GM19397 (cell line): ENCODE measurements around the gene PRDM4.
"Not testable (repeated sequence)": the region's sequence is repeated elsewhere in the genome, so short reads cannot be mapped to it uniquely, and the experiment has no call there.

Experiments
- ATAC-seq: cut with Tn5 transposase; IDR thresholded peaks from one replicate; pipeline ENCODE4 v1.9.1; 2021; ENCODE audit warnings: mild to moderate bottlenecking, moderate library complexity; ENCODE audit not compliant: unreplicated experiment

Gene PRDM4

DNA sequence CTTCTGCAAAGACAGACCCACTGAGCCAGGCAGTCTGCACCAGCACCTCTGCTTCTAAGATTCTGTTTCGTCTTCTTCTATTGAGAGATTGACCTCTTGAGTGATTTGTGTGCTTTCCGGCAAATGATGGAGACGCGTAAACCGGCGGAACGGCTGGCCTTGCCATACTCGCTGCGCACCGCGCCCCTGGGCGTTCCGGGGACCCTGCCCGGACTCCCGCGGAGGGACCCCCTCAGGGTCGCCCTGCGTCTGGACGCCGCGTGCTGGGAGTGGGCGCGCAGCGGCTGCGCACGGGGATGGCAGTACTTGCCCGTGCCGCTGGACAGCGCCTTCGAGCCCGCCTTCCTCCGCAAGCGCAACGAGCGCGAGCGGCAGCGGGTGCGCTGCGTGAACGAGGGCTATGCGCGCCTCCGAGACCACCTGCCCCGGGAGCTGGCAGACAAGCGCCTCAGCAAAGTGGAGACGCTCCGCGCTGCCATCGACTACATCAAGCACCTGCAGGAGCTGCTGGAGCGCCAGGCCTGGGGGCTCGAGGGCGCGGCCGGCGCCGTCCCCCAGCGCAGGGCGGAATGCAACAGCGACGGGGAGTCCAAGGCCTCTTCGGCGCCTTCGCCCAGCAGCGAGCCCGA, 14.3 kb upstream of the PRDM4 start:
- no peak for ATAC-seq

DNA sequence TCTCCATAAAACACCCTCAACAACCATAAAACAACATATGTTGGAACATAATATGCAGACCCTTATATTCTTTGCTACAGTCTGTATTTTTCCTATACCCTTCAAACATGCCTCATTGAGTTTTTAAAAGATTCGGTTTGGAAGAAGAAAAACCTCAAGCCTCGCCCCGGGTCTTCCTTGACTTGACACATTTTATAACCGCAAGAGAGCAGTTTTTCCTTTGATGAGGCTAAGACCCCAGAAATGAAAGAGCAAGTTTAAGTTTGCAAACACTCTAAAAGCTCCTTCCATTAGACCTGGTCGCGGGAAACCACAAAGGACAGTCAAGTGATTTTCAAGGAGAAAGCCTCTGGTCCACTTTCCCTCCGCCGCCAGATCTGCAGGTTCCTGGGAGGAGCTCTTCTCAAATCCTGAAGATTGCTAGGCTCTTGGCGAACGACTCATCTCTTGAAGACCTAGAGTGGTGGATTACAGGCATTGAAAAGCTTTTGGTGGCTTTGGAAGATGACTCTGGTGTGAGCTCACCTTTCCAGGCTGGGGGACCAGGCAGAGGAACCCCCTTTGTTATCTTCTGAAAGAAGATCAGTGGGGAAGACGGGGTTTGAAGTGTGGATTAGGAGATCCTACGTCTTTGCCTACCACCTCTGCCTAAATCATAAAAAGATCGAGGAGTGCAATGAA, 13.6 kb upstream of the PRDM4 start, which contains the start of gene ASCL4:
TSS of gene ASCL4 (plus strand) at position 356 of the 681 bp plus-strand sequence. CDS start 515 bp downstream, outside the sequence.
- ATAC-seq, result no peak

DNA sequence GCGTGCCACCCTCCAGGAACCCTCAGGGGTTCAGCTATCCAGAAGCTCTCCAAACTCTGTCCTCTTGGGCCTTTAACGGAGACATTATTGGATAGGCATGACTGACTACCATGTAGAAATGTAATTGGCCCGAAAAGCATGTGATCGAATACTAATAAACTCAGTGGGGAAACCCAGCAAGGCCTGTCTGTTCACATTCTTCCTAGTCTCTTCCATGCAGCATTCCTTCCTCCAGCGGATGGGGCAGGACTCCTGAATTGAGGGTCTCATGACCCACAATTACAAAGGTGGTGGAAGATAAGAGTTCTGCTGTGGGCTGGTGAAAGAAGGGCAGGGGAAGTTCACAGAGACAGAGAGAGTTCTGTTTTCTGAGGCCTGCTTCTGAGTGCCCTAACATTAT, 6.5 kb upstream of the PRDM4 start:
- ATAC-seq, result no peak

DNA sequence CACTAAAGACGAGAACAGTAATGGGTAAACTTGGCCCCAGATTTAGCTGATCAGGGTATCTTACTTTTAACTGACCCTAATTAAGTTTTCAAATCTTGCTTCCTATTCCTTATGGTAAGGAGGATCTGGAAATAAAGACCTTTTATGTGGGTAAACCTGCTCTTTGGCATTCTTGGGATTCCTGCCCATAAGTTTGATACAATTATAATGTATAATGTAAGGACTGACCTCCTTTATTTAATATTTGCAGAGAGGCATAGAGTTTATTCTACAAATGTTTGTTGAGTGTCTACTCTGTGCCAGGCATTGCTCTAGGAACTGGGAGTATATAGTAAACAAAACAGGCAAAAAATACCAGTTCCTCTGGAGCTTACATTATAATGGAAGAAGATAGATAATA, 4.4 kb upstream of the PRDM4 start:
- no peak for ATAC-seq

DNA sequence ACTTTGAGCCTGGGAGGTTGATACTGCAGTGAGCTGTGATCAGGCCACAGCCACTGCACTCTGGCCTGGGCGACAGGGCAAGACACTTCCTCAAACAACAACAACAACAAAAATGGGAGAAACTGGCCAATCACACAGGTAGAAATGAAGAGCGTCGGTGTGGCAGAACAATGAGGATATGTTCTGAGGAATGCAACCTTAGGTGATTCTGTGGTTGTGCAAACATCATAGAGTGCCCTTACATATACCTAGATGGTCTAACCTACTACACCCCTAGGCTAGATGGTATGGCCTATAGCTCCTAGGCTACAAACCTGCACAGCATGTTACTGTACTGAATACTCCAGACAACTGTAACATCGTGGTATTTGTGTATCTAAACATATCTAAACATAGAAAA, 3.7 kb upstream of the PRDM4 start:
- ATAC-seq, result no peak

DNA sequence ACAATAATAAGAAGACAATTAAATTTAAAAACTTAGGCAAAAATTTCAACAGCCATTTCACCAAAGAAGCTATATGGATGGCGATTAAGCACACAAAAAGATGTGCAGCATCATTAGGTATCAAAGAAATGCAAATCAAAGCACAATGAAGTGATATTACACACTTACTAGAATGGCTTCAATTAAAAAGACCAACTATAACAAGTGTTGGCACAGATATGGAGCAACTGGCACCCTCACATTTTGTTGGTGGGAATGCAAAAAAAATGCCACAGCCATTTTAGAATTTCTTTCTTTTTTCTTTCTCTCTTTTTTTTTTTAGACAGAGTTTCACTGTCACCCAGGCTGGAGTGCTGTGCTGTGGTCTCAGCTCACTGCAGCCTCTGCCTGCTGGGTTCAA, 1.9 kb upstream of the PRDM4 start:
- ATAC-seq, result no peak

DNA sequence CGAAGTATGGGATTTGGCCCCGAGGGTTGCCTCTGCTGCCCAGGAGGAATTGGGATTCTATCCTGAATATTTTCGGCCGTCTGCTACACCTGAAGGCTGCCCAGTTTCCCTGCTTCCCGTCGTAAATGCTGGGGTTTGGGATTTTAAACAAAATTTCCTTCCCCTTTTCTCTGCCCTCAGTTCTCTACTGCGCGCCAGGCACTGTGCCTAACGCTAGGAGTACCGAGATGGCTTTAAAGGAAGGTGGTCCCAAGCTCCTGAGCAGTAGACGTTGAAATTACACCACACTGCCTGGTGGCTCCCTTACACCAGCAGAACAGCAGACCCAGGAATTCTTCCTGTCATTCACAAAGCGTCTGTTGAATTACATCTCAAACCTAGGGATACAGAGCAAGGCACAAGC, 566 bp upstream of the PRDM4 start:
- ATAC-seq, result no peak

DNA sequence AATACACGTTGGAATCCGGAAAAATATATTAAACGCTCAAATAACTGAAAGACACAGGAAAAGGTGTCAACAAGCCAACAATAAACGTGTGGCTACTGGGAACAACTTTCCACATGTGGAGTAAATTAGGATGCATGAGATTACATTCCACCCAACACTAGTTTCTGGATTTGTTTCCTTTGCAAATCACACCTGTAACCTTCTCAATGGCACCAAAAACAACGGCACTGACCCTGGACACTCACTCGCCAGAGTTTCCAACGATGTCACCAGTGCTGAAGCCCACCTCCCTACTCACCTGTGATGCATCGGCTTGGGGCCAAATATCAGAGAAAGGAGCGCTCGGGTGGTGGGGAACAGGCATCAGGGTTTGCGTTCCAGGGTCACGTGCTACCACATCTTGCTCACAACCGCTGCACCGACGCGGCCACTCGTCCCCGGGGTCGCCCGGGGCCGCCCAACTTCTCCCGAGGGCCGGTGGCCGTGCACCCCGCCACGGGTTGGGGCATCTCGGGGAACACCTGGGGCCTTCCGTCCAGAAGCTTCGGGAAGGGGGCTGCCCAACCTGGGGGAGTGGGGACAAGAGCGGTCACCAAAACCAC, 629 bp downstream of the PRDM4 start:
- peak; percentile 16 for ATAC-seq

DNA sequence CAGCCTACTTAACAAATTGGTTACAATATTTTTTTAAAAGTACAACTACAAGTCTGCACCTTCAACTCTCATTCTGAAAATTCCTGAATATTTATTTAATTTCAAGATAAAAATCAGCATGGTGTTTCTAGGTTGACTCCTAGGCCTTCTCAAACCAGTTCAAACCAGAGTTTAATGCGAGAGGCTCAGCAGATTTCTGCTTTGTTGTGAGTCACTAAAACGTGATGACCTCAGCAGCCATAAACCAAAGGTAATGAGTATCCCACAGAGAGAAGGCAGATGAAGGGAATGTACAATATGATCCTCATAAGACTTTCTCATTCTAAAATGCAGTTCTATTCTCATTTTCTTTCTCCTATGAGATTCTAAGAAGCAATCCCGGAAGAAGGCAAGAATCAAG, 1.5 kb downstream of the PRDM4 start:
- ATAC-seq, result no peak

DNA sequence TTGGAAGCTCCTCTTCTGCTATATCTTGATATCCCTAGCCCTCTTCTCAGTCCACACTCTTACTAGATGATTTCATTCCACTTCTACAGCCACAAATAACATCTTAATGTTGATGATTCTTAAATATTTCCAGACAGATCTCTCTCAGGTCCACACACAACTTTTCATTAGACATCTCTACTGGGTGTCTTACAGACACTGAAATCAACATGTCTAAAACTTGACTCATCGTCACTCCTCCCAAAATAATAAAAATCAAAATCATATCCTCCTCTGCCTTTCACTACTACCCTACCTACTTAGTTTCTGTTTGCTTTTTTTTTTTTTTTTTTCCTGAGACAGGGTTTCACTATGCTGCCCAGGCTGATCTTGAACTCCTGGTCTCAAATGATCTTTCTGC, 11.9 kb downstream of the PRDM4 start:
- ATAC-seq, result no peak

DNA sequence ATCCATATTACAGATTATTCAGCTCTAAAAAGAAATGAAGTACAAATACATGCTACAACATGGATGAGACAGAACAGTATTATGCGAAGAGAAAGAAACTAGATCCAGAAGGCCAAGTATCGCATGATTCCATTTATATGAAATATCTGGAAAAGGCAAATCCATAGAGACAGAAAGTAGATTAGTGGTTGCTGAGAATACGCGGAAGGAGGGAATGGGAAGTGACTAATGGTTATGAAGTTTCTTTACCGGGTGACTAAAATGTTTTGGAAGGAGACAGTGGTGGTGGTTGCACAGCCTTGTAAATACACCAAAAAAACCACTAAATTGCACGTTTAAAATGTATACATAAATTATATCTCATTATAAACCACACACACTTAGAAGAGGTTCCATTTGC, 12.5 kb downstream of the PRDM4 start:
- no peak for ATAC-seq

DNA sequence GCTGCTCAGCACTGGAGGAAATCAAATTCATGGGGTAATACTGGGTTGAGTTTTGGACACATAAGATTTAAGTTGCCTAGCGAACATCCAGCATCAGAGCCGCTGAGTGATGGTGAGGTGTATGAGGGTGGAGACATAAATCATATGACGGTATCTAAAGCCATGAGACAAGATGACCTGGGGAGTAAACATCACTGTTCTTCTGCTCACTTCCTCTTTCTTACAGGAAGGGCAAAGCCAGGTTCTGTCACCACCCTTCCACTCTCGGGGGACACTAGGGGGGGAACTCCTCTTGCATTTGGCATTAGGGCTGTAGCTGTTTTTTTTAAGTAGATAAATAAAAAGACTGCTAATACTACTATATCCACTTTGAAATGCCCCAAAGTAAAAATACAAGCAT, 24.0 kb downstream of the PRDM4 start:
- ATAC-seq, result peak; percentile 86

DNA sequence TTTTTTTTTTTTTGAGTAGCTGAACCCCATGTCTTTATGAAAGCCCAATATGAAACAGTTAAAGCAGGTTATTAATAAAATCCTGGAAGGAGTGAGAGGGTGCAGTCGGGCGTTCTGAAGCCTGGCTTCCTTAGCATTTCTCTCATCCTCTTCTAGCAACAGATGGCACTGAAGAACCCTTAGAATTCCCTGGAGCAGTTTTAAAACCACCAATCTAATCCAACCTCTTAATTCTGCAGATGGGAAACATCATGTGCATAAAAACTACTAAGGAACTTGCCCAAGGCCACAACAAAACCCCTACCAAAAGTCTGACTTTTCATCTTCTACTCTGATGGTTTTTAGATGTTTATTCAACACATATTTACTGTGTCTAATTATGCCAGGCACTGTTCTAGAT, 25.2 kb downstream of the PRDM4 start:
- no peak for ATAC-seq

DNA sequence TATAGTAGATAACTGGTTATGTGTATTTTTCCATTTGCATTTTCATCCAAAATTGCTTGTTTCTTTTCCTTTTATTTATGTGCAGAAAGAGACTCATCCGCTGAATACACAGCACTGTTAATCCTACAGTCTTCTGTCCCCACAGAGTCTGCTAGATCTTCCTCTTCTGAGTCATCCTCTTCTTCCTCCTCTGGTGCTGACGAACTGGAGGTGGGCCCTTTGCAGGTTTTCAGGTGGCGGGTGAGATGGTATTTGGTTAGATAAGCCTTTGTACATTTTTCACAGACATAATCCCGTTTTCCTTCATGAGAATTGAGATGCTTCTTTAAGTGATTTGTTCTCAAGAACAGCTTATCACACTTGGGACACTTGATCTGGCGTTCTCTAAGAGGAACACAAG, 26.8 kb downstream of the PRDM4 start:
- no peak for ATAC-seq

DNA sequence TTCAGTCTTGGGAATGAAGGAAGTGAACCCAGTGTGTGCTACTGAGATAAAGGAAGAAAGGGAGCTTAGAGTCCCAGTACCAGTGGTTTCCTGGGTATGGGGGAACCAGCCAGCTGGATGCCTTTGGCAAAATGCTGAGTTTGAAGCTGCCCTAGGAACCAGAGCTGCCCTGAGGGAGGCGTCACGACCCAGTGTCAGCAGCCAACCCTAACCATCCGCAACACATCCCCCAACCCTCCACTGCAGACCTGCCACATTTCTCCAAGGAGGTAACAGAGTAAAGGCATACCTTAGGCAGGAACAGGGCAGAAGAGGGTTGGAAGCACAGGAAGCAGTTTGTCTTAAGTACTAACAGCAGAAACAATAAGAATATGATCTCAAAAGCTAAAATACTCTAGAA, 28.6 kb downstream of the PRDM4 start:
- no peak for ATAC-seq

DNA sequence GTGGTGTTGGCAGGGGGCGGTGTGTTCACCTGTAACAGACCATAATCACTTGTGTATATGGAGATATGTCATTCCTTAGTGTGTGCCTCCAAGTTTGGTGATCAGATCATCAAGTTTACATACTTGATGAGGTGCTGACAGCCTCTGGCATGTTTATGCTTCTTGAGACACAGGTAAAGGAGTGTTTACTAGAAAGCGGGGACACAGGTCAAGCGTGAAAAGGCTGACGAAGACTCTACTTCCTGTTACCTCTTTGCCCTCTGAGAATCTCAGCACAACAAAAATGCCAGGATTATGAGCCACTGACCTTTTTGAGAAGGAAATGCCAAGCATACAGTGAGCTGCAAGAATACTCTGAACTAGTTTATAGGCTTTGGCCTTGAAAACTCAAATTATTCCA, 29.6 kb downstream of the PRDM4 start:
- ATAC-seq, result no peak

DNA sequence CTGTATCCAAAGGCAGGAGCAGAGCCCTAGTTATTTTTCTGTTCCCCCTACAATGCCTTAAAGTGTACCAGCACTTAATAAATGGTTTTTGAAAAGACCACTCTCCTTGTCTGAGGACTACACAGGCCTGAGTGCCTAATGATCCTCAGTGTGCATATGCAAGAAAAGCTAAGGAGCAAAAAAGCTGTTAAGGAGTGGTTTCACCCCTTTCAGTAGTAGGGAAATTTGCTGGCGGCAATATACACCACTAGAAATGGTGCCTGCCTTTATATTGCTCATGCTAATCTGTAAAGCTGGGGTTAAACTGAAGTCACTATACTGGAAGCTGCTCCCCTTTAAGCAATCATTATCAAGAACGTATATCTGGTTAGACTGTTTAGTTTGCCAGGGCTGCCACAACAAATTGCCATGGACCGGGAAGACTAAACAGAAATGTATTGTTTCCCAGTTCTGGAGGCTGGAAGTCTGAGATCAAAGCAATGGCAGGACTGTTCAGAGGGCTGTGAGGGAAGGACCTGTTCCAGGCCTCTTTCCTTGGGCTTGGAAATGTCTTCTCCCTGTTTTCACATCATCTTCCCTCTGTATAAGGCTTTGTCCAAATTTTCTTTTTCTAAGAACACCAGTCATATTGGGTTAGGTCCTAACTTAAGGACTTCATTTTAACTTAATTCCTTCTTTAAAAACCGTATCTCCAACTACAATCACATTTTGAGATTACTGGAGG, 30.2 kb downstream of the PRDM4 start:
- no peak for ATAC-seq

DNA sequence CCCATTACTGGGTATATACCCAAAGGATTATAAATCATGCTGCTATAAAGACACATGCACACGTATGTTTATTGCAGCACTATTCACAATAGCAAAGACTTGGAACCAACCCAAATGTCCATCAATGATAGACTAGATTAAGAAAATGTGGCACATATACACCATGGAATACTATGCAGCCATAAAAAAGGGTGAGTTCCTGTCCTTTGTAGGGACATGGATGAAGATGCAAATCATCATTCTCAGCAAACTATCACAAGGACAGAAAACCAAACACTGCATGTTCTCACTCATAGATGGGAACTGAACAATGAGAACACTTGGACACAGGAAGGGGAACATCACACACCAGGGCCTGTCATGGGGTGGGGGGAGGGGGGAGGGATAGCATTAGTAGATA, 33.2 kb downstream of the PRDM4 start:
- not testable (repeated sequence) for ATAC-seq

DNA sequence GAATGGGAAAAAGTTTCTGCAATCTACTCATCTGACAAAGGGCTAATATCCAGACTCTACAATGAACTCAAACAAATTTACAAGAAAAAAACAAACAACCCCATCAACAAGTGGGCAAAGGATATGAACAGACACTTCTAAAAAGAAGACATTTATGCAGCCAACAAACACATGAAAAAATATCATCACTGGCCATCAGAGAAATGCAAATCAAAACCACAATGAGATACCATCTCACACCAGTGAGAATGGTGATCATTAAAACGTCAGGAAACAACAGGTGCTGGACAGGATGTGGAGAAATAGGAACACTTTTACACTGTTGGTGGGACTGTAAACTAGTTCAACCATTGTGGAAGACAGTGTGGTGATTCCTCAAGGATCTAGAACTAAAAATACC, 33.6 kb downstream of the PRDM4 start:
- ATAC-seq, result not testable (repeated sequence)

DNA sequence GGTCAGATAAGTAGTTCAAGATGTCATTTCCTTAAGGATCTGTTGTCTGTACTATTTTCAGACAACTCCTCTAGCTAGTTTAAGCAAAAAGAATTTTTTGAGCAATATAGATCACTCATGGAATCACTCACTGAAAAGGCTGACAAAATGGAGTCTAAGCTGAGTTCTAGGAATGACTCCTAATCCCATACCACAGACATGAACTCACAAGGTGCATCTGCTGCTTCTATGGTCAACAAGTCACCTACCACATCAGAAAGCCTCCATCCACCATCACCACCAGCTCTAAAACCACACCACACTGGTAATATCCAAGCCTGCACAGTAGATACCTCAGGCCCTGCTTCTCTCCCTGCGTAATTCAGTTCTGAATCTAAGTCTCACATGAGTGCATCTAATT, 42.3 kb downstream of the PRDM4 start:
- no peak for ATAC-seq

DNA sequence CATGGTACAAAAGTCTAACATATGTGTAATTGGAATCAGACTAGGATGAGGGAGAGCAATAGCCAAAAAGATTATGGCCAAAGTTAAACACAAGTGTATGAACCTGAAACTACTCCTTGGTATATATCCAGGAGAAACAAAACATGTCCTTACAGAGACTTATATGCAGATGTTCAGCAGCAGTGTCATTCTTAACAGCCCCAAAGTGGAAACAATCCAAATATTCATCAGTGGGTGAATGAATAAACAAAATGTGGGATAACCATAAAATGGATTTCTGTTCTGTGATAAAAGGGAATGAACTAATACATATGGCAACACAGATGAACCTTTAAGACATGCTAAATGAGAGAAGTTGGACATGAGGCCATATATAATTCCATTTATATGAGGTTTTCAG, 45.2 kb downstream of the PRDM4 start:
- no peak for ATAC-seq

DNA sequence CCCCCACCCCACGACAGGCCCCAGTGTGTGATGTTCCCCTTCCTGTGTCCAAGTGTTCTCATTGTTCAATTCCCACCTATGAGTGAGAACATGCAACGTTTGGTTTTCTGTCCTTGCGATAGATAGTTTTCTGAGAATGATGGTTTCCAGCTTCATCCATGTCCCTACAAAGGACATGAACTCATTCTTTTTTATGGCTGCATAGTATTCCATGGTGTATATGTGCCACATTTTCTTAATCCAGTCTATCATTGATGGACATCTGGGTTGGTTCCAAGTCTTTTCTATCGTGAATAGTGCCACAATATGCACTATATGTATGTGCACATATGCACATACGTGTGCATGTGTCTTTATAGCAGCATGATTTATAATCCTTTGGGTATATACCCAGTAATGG, 55.4 kb downstream of the PRDM4 start:
- not testable (repeated sequence) for ATAC-seq
